ENCODE results near the gene ST6GALNAC2.

ST6GALNAC2 gene

GRCh38 chr17:76540381-76541300 is 45.0 kb downstream of the ST6GALNAC2 start (continued):
- TF ChIP-seq ZNF580 (tag by site-specific recombination; IDR thresholded peaks at IDR 0.05) (no peak), KLF17 (tag by site-specific recombination; IDR thresholded peaks at IDR 0.05) (peak; percentile 52), ZBTB10 (tag by site-specific recombination; IDR thresholded peaks at IDR 0.05) (0 out of 2 replicates have a peak, but pooled peaks have one; percentile 44), FEZF1 (tag by site-specific recombination; IDR thresholded peaks at IDR 0.05) (no peak), ZNF768 (tag by site-specific recombination; IDR thresholded peaks at IDR 0.05) (no peak; the same call in 1 of the 2 replicates), ZBTB11 (tag by site-specific recombination; conservative IDR thresholded peaks at IDR 0.05; ENCODE audit: low read depth) (0 out of 2 replicates have a peak, but pooled peaks have one; percentile 6), ZNF660 (tag by site-specific recombination; IDR thresholded peaks at IDR 0.05) (no peak), ZNF510 (tag by site-specific recombination; IDR thresholded peaks at IDR 0.05; ENCODE audit: insufficient replicate concordance) (no peak), EGR2 (tag by site-specific recombination; IDR thresholded peaks at IDR 0.05; ENCODE audit: low read depth) (peak; percentile 65), ZNF530 (tag by site-specific recombination; IDR thresholded peaks at IDR 0.05; ENCODE audit: low read depth) (no peak), ZNF138 (tag by site-specific recombination; IDR thresholded peaks at IDR 0.05; ENCODE audit: borderline replicate concordance) (no peak), ZFP69B (tag by site-specific recombination; IDR thresholded peaks at IDR 0.05) (no peak), ZBTB48 (tag by site-specific recombination; IDR thresholded peaks at IDR 0.05) (peak; percentile 77; the same call in 1 of the 2 replicates), REPIN1 (tag by site-specific recombination; IDR thresholded peaks at IDR 0.05; ENCODE audit: low read depth) (no peak), KLF9 (tag by site-specific recombination; IDR thresholded peaks at IDR 0.05; ENCODE audit: low read depth) (no peak), ZNF600 (tag by site-specific recombination; IDR thresholded peaks at IDR 0.05) (peak; percentile 90), ZBTB17 (tag by site-specific recombination; IDR thresholded peaks at IDR 0.05) (peak; percentile 94), ZBTB6 (tag by site-specific recombination; IDR thresholded peaks at IDR 0.05) (no peak), GLIS2 (tag by site-specific recombination; IDR thresholded peaks at IDR 0.05) (peak; percentile 83), ZNF132 (tag by site-specific recombination; IDR thresholded peaks at IDR 0.05; ENCODE audit: borderline replicate concordance) (no peak), ZNF518A (tag by site-specific recombination; conservative IDR thresholded peaks at IDR 0.05; ENCODE audit: low read depth) (peak; percentile 34; the same call in 1 of the 2 replicates), OSR2 (tag by site-specific recombination; IDR thresholded peaks at IDR 0.05) (peak; percentile 50), RBAK (tag by site-specific recombination; IDR thresholded peaks at IDR 0.05) (no peak), ZNF302 (tag by site-specific recombination; IDR thresholded peaks at IDR 0.05; ENCODE audit: low read depth) (no peak), HOXD13 (CRISPR knock-in tag; IDR thresholded peaks at IDR 0.05; ENCODE audit: borderline replicate concordance) (no peak)
